GM21529 (cell line): ENCODE measurements around the gene SEC16A.

ENCODE experiments used
- ATAC-seq: cut with Tn5 transposase; IDR thresholded peaks from one replicate; pipeline ENCODE4 v1.9.1; 2021; ENCODE audit not compliant: unreplicated experiment

Gene SEC16A

DNA sequence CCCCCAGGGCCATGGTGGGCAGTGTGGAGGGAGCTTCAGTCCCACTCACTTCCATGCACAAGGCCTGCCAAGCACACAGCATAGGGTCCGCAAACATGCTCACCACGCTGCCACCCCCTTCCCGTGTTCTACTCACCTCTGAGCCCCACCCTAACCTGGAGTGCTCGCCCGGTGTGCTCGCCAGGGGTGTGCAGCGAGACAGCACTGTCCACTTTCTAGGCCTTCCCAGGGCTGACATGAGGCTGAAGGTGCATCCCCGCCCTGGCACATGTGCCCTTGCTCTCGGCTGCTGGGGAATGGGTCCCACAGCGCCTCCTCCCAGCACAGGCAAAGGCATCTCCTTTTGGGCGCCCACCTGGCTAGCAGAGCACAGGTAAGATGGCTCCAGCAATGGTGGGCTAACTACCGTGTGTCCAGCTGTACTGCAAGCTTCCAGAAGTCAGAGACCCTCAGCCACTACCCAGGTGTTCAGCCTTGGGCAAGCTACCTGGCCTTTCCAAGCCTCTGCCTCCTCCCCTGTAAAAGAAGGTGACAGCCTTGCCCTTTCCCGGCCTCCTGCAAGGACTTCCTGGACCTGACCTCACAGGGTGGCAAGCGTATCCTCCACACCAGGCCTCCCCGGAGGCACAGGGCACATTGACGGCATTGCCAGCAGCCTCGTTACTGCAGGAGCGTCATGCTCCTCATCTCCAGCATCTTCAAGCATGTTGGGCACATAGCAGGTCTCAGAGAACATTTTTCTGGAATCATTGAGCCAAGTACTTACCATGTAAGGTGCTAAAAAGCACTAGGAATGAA, 4.2 kb upstream of the SEC16A start:
- ATAC-seq = no peak

GRCh38 chr9:136486131-136486530, 3.3 kb upstream of the SEC16A start:
- ATAC-seq = no peak

- ATAC-seq = no peak
Measured at GRCh38 chr9:136485049-136486045, 2.5 kb upstream of the SEC16A start.

GRCh38 chr9:136484153-136485048, 1.6 kb upstream of the SEC16A start:
- no peak for ATAC-seq

DNA sequence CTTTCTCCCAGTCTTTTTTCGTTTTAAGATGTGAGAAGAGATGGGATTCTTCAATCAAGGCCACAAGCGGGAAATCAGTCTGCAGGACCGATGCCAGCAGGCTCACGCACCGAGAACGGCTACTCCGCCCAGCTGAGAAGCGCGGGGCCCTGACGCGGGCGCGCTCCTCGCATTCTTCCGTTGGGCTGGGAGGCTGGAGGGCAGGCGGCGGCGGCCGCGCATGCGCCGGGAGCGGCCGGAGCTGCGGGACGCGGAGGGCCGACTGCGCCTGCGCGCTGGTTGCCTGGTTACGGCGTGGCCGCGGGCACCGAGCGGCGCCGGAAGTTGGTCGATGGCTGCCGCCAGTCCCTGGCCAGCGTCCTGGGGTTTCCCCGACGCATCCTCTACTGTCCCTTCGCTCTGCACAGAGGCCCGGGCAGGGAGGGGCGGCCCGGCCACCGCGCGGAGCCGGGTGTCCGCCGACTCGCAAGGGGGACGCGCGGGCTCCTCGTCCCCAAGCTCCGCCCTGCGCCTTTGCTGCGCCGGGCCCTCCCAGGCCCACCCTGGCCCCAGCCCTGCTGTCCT, 831 bp upstream of the SEC16A start:
- peak; percentile 56 for ATAC-seq

GRCh38 chr9:136482046-136482792, 621 bp downstream of the SEC16A start:
- ATAC-seq = no peak

DNA sequence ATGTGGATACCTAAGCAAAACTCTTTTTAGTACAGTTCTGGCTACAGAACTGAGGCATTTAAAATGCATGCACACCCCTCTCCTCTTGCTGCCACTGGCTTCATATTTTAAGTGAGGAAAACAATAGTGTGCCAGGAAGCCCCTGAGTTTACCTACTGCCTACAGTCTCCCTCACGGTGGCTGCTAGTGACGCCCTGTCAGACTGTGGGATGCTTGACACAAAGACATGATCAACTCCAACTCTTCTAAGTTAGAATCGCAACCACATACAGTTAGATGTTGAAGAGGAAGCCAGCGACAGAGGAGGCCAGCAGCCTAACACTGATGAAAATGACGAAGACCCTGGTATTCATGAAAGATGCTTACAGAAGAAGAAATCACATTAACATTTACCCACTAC, 1.3 kb downstream of the SEC16A start:
- ATAC-seq = no peak

- ATAC-seq = no peak
Measured at GRCh38 chr9:136476369-136477150, 6.3 kb downstream of the SEC16A start.

DNA sequence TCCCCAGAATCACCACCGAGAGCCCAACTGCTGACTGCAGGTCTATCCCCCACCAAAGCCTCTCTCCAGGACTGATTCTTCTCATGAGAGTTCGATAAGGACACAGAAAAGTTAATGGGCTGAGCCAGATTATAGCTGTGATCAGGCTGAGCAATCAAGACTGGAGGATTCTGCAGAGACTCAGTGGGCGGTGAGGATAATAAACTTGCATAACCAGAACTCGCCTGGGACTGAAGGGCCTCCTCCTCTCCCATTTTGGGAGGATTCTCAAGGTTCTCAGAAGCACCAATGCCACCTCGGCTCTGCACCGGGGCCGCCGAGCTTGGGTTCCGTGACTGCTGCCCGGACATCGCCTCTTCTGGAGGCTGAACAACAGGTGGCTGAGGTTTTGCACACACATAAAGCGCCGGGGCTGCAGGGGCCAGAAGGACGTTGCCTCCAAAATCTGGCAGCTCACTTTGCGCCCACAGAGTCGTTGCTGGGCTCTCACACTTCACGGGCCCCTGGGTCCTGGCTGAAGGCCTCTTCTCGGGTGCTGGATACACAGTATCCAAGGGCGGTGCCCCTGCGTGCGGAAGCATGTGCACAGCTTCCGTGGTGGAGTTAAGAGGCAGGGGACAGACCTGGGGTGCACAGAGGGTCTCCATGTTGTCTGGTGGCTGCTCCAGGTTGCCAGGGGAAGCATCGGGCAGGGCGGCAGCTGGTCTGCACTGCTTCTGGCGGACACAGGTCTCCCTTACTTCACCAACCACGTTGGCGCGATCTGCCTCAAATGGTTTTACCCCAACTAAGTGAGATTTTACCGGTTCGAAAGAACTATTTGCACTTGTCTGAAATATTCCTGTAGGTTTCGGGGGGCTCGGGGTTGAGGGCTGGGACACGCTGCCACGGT, 7.6 kb downstream of the SEC16A start:
- no peak for ATAC-seq

DNA sequence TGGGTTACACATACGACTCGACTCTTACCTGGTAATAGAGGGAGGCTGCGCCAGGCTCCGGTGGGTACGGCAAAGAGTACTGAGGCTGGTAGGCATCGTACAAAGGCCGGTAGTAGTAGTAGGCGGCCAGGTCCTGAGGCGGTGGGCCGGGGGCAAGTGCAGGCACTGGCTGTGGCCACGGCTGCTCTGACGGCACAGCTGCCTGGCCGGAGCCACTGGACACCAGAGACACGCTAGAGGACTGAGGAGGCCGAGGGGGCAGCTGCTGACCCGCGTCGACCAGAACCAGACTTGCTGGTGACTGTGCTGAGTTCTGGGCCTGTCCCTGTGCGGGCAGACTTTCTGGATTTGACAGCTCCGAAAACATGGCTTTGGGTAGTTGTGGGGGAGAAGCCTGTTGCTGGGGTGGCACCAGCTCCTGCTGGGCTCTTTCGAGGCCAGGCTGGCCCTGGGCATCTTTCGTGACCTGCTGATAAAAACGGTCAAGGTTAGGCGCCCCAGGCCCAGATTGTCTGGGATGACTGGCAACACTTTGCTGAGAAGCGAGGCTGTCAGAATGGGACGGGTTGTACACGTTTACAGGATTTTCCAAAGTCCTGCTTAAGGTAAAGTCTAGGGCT, 8.7 kb downstream of the SEC16A start:
- no peak for ATAC-seq

DNA sequence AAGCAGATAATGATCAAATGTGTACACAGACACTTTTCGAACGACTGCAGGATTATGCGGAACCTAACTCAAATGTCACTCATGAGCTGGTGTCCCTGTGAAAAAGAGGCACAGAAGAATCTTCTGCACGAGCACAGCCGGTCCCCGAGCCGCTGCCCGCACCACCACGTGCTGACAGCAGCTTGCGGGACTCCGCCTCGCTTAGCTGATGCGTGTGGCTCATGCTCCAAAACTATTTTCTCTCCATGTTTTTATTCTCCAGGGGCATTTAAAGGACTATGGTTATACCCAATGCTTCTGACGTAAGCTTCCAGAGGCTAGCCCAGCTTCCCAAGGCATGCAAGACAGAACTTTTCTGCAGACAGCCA, 9.5 kb downstream of the SEC16A start:
- no peak for ATAC-seq

- no peak for ATAC-seq
Measured at GRCh38 chr9:136472640-136473353, 10.0 kb downstream of the SEC16A start.

GRCh38 chr9:136471802-136472487, 10.9 kb downstream of the SEC16A start:
- no peak for ATAC-seq

GRCh38 chr9:136470792-136471469, 11.9 kb downstream of the SEC16A start:
- no peak for ATAC-seq

DNA sequence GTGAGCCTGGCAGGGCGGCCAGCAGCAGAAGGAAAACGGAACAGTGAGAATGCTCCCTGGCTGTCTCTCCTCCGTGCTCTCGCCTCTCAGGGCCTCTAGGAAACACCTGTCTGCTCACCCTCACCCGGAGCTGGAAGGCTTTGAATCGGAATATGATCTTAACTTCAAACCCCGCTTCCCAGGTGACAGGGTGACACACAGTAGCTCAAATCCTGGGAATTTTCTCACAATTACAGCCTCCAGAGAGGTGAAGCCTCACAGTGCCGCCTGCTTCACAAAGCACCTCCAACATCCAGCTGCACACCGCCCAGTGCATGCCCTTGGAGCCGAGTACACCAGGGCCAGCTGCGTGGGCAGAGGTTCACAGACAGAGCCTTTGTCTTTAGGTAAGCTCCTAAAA, 12.5 kb downstream of the SEC16A start:
- no peak for ATAC-seq

- ATAC-seq = no peak
Measured at GRCh38 chr9:136467766-136468165, 15.1 kb downstream of the SEC16A start.
